ENCODE data around the gene SAMD11.
"Not testable (repeated sequence)": the region's sequence is repeated elsewhere in the genome, so short reads cannot be mapped to it uniquely, and the experiment has no call there.

Gene SAMD11

DNA sequence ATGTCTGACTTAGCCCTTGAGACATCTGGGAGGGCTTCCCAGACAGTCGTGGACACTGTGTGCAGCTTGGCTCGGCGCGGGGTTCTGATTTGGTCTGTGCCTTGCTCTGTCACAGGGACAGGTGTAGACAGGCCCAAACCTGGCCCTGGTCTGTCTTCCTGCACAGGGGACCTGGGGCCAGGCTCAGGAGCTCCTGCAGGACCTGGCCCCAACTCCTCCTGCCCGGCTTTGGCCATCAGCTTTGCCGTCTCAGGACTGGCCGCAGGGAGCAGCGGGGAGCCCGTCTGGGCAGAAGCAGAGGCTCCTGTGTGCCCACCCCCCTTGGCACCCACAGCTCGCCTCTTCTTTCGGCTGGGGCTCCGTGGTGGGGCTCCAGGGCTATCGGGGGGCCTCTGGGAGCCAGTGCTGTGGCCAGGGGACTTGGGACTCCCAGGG, 56.4 kb downstream of the SAMD11 start:
- DNase-seq, result no peak

GRCh38 chr1:980602-981395, 57.1 kb downstream of the SAMD11 start:
- DNase-seq, result no peak

GRCh38 chr1:981491-981954, 57.8 kb downstream of the SAMD11 start:
- DNase-seq, result no peak

- no peak for DNase-seq
These were observed 58.3 kb downstream of the SAMD11 start, which contains the start of gene PERM1 for GRCh38 chr1:981955-982558. PERM1 (minus strand) TSS chr1:982093; CDS start chr1:981029, 1,064 bp downstream.

GRCh38 chr1:982765-983436, 59.2 kb downstream of the SAMD11 start:
- DNase-seq, result no peak

DNA sequence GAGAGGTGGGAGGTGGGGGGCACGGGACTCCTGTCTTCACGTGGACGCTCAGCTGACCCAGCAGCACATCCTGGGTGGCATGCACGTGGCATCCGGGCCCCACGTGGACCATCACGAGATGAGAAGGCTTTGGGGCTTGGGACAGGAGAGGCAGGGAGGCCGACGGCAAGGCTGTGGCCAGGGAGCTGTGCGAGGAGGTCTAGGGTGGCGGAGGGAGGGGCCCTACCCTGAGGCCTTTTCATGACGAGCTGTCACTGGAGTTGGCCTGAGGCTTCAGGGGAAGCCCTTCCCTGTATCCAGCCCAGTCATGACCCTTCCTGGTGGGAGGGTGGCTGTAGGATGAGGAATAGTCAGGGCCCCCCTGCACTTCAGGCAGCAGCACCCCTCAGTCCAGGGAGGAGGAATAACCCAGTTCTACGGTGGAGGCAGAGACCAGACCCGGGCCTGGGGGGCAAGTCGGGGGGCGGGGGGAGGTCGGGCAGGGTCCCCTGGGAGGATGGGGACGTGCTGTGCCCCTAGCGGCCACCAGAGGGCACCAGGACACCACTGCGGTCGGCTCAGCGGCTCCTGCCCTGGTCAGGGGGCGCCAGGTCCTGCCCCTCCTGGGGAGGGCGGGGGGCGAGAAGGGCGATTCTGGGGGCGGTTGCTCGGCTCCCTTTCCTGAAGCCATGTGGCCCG, 60.2 kb downstream of the SAMD11 start:
- no peak for DNase-seq

DNA sequence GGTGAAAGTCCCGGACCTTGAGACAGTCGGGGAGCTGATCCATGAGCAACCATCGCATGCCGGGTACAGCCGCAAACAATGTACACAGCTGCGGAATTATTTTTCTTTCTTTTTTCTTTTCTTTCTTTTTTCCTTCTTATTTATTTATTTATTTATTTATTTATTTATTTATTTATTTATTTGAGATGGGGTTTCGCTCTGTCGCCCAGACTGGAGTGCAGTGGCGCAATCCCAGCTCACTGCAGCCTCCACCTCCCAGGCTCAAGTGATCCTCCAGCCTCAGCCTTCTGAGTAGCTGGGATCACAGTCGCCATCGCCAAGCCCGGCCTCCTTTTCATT, 60.7 kb downstream of the SAMD11 start:
- no peak for DNase-seq

- no peak for DNase-seq
These were observed 61.4 kb downstream of the SAMD11 start for GRCh38 chr1:985126-985525.

GRCh38 chr1:988061-988460, 64.3 kb downstream of the SAMD11 start:
- not testable (repeated sequence) for DNase-seq

DNA sequence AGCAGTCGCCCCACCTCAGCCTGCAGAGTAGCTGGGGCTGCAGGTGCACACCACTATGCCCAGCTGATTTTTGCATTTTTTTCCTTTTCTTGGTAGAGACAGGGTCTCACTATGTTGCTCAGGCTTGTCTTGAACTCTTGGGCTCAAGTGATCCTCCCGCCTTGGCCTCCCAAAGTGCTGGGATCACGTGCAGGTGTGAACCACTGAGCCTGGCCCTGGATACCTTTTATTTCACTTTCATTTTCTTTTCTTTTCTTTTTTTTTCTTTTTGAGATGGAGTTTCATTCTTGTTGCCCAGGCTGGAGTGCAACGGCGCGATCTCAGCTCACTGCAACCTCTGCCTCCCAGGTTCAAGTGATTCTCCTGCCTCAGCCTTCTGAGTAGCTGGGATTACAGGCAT, 67.6 kb downstream of the SAMD11 start:
- DNase-seq, result not testable (repeated sequence)

DNA sequence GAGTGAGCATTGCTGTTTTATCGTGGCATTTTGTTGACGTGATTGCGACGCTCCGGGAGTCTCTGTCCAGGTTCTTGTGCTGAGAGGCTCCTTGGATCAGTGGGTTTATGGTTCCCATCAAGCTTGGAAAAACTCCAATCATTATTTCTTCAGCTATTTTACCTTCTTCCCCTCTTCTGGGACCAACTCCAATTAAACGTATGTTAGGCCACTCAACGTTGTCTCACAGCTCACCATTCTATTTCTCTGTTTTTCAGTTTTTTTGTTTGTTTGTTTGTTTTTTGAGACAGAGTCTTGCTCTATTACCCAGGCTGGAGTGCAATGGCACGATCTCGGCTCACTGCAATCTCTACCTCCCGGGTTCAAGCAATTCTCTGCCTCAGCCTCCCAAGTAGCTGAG, 68.2 kb downstream of the SAMD11 start:
- no peak for DNase-seq

GRCh38 chr1:992362-992761, 68.6 kb downstream of the SAMD11 start:
- DNase-seq, result no peak

DNA sequence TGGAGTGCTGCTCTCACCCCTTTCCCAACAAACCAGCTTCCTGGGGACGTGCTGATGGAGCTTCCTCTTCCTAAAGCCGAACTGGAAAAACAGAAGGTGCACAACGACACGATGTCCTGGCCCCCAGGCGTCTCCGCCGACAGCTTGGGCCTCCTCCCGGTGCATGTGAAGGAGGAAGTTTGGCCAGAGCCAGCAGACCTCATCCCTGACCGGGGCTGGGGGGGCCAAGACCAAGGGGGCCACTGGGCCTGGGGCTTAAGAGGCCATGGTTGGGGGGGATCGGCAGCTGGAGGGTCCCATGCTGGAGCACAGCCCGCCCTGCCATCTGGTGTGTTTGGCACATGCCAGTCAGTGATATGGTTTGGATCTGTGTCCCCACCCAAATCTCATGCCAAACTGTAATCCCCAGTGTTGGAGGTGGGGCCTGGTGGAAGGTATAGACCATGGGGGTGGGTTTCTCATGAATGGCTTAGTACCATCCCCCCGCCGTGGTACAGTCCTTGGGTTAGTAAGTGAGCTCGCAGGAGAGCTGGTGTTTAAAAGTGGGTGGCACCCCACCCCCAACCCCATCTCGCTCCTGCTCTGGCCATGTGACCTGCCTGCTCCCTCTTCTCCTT, 69.8 kb downstream of the SAMD11 start:
- no peak for DNase-seq

All from cerebellar nuclear complex (tissue), 1 donor.